ENCODE results near the gene ERC1.

DNA sequence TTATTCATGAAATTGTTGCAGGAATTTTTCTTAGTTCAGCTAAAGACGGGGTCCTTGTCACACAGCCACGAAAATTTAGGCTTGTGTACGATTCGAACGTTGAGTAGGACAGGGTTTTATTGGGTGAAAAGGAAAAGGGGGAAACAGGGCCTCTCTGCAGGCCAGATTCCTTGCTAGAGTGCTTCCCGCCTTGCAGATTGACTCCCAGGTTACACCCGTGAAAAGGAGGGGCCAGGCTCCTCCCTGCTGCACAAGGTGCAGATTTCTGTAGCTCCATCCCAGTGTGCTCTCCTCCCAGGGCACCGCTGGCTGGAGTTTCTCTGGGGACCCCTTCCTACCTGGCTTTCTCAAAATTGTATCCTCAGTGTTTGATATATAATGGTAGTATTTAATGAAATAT, 221.5 kb downstream of the ERC1 start:
- TF ChIP-seq POLR2A (IDR thresholded peaks at IDR 0.05; ENCODE audit: low read length) (no peak), GATA1 (IDR thresholded peaks at IDR 0.05; ENCODE audit: low read depth, low read length) (no peak)
